HG02885 (cell line): ENCODE measurements around the gene ACSF3.
"Not testable (repeated sequence)": the region's sequence is repeated elsewhere in the genome, so short reads cannot be mapped to it uniquely, and the experiment has no call there.

ENCODE experiments used
- ATAC-seq: cut with Tn5 transposase; IDR thresholded peaks from one replicate; pipeline ENCODE4 v1.9.1; 2021; ENCODE audit warnings: mild to moderate bottlenecking; ENCODE audit not compliant: unreplicated experiment, poor library complexity

ACSF3 gene

GRCh38 chr16:89183463-89183862, 89.8 kb downstream of the ACSF3 start:
- ATAC-seq, result no peak

DNA sequence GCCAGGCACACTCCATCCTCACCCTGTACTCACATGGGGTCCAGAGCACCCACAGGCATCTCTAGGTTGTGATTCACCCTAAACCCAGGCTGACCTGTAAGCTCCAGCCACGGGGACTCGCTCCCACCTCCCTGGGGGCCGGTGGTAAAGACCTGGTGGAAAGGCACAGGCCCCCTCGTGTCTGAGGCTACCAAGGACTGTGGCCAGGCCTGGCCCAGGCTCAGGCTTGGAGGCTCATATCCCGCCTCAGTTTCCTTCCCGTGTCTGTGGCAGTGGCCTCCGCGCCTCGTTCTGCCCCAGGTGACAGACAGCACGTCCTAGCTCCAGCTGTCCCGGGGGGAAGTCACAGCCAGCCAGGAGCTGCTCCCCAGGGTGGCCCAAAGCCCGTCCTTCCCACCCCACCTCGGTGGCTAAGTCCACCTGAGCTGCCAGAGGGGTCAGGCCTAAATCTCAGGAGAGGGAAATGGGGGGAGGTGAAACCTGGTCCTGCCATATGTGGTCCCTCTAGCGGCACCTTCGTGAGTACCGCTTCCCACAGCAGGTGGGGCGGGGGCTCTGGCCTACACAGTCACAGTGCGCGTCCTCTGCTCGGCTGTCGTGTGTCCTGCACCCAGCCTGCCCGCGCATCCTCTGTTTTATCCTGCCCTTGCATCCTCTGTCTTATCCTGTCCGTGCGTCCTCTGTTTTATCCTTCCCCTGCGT, 90.5 kb downstream of the ACSF3 start:
- ATAC-seq, result no peak

- ATAC-seq, result no peak
These were observed 91.0 kb downstream of the ACSF3 start for GRCh38 chr16:89184677-89184932.

DNA sequence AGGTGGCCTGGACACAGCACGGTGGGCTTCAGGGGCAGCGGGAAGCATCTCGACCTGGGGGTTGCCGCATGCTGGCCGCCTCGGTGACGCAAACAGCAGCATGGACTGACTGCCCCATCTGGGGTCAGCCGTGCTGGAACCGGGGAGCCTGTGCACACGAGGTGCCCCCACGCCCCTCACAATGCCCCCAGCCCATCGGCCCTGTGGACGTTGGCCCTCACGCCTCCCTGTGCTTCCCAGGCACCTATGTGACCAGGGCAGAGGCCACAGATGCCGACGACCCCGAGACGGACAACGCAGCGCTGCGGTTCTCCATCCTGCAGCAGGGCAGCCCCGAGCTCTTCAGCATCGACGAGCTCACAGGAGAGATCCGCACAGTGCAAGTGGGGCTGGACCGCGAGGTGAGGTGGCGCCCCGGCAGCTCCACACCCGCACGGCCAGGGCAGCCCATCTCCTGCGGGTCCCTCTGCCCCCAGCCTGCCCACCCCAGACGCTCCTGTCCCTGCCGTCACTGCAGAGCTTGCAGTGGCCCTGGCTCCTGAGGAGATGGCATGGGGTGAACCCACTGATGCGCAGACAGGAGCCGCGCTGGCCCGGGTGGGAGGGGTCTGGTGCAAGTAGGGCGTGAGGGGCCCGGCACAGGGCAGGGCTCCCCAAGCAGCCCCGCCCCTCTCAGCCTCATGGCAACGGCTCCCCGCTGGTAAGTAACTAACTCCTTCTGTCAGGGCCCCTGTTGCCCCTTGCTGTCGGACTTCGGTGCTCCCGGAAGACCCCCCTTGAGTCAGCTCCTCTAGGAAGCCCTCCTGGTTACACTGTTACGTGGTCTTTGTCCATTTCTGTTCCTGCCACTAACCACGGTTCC, 91.5 kb downstream of the ACSF3 start:
- ATAC-seq, result no peak

DNA sequence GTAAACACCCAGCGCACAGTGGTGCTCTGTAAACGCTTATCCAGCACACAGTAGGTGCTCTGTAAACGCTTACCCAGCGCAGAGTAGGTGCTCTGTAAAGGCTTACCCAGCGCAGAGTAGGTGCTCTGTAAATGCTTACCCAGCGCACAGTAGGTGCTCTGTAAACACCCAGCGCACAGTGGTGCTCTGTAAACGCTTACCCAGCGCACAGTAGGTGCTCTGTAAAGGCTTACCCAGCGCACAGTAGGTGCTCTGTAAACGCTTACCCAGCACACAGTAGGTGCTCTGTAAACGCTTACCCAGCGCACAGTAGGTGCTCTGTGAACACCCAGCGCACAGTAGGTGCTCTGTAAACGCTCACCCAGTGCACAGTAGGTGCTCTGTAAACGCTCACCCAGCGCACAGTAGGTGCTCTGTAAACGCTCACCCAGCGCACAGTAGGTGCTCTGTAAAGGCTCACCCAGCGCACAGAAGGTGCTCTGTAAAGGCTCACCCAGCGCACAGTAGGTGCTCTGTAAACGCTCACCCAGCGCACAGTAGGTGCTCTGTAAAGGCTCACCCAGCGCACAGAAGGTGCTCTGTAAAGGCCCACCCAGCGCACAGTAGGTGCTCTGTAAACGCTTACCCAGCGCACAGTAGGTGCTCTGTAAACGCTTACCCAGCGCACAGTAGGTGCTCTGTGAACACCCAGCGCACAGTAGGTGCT, 92.4 kb downstream of the ACSF3 start:
- not testable (repeated sequence) for ATAC-seq

DNA sequence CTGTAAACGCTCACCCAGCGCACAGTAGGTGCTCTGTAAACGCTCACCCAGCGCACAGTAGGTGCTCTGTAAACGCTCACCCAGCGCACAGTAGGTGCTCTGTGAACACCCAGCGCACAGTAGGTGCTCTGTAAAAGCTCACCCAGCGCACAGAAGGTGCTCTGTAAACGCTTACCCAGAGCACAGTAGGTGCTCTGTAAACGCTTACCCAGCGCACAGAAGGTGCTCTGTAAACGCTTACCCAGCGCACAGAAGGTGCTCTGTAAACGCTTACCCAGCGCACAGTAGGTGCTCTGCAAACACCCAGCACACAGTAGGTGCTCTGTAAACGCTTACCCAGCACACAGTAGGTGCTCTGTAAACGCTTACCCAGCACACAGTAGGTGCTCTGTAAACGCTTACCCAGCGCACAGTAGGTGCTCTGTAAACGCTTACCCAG, 93.0 kb downstream of the ACSF3 start:
- not testable (repeated sequence) for ATAC-seq

DNA sequence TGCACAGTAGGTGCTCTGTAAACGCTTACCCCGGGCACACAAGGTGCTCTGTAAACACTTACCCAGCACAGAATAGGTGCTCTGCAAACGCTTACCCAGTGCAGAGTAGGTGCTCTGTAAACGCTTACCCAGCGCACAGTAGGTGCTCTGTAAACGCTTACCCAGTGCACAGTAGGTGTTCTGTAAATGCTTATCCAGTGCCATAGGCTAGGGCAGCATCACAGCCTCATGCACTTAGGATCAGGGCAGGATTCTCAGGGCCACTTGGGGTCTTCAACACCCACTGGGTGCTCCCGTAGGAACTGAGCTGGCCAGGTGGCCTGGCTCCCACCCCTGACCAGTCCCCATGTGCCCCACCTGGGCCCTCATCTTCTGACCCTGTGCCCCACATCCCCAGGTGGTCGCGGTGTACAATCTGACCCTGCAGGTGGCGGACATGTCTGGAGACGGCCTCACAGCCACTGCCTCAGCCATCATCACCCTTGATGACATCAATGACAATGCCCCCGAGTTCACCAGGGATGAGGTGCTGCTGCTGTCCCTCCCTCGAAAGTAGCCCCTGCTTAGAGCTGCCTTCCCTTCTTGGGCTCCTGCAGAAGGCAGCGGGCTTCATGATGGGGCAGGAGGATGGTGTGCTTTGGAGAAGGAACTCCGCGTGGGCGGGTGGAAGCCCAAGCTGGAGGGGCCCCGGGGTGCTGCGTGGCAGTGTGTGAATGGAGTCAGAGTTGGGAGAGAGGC, 93.5 kb downstream of the ACSF3 start:
- no peak for ATAC-seq

DNA sequence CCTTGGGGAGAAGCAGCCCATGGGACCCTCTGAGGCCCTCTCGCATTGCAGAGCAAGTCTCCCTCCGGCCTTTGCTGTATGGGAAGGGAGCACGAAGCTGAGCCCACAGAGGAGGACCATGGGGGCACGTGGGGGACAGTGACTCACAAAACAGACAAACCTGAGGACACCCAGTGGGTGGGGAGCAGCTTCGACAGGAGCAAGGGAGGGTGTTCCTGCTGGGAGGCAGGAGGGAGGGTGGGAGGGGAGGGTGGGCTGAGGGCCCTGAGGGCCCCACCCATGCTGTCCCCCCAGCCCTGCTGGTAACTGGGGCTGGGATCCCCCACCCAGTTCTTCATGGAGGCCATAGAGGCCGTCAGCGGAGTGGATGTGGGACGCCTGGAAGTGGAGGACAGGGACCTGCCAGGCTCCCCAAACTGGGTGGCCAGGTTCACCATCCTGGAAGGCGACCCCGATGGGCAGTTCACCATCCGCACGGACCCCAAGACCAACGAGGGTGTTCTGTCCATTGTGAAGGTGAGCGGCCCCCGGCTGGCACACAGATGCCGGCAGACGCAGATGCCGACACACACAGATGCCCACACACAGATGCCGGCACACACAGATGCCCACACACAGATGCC, 94.2 kb downstream of the ACSF3 start:
- no peak for ATAC-seq

GRCh38 chr16:89188471-89189357, 95.1 kb downstream of the ACSF3 start:
- ATAC-seq, result not testable (repeated sequence)

DNA sequence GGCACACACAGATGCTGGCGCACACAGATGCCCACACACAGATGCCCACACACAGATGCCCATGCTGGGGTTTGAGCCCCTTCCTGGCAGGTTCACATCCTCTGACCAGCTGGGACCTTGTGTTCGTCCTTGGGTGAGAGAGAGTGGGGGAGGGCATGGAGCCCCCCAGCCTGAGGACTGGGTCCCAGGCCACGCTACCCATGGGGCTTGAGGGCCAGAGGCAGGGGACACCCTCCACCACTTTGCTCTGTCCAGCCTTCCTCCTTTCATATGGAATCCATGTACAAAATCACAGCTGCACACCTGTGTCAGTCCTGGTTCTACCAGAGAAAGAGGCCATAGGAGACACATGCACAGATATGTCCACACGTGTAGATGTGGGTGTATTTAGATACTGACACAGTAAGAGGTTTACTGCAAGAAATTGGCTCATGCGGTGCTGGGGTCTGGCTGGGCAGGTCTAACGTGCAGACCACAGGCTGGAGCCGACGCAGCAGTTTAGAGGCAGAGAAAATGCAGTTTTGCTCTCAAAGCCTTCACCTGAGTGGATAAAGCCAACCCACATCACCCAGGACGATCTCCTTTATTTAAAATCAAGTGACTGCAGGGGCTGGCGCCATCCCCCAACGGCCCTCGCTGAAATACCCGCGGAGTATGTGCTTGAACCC, 95.8 kb downstream of the ACSF3 start:
- no peak for ATAC-seq

- no peak for ATAC-seq
These were observed 96.7 kb downstream of the ACSF3 start for GRCh38 chr16:89190150-89190958.

DNA sequence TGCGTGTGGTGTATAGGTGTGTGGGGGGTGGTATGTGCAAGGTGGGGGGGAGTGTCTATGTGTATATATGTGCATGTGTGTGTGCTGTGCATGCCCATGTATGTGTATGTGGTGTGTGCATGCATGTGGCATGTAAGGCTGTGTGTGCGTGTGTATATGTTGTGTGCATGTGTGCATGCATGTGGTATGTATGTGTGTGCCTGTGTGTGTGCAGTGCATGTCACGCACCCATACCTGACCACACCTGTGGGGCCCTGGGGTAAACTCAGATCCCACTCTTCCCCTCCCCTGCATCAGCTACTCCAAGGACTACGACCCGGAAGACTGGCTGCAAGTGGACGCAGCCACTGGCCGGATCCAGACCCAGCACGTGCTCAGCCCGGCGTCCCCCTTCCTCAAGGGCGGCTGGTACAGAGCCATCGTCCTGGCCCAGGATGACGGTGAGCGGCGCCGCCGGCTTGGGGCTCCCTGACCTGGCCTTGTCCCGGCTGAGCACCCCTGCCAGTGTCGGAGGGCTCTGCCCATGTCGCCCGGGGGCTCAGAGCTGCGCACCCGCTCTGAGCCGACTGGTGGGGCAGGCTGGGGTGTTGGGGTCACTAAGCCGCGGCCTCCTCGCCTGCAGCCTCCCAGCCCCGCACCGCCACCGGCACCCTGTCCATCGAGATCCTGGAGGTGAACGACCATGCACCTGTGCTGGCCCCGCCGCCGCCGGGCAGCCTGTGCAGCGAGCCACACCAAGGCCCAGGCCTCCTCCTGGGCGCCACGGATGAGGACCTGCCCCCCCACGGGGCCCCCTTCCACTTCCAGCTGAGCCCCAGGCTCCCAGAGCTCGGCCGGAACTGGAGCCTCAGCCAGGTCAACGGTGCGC, 97.6 kb downstream of the ACSF3 start:
- no peak for ATAC-seq

DNA sequence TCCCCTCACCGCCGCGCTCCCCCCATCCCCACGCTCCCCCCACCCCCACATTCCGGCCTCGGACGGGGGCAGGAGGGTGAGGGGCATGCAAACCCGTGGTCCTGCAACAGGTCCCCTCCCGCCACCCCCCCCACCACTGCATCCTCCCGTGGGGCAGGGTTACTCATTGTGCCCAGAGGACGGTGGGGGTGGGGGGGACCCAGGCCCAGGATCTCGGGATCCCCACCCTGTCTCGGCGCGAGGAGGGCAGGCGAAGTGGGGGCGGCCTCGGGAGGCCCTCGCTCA, 98.2 kb downstream of the ACSF3 start:
- no peak for ATAC-seq

GRCh38 chr16:89192186-89192955, 98.7 kb downstream of the ACSF3 start:
- ATAC-seq, result peak; percentile 38

GRCh38 chr16:89192956-89193575, 99.4 kb downstream of the ACSF3 start:
- no peak for ATAC-seq
